IMR-90 (cell line): ENCODE data around the gene LIMS3. TPM values are rescaled to one million over a fixed set of nuclear protein-coding genes. Genes with fewer than 3 reads are reported as not detected.
A peak's percentile ranks its signal among the peaks of the same experiment; 100 is the strongest.
"Not testable (repeated sequence)": the region's sequence is repeated elsewhere in the genome, so short reads cannot be mapped to it uniquely, and the experiment has no call there.

Experiments
- ATAC-seq: fragments of 200-7000 bp; cut with Tn5 transposase; 2 replicates; pipeline ENCODE4 v1.9.1; 2020; ENCODE audit warnings: low read depth, mild to moderate bottlenecking, moderate library complexity
- BruUV-seq: library from RNA; stranded (reverse); fragments of 400-500 nt; replicated peaks from 2 replicates; lab custom pipeline; 2021; lab: Mats Ljungman, UMichigan
- CTCF ChIA-PET: fragments of 300-600 bp; formaldehyde crosslinking; extraction: SDS; loops from one replicate; lab custom pipeline; 2021; ENCODE audit warnings: antibody characterized with exemption; lab: Yijun Ruan, JAX
- POLR2A ChIA-PET: fragments of 300-600 bp; sonication (Branson Sonifier 250); formaldehyde crosslinking; loops from one replicate; lab custom pipeline; 2022; ENCODE audit warnings: antibody characterized with exemption; ENCODE audit not compliant: unreplicated experiment; lab: Charles Lee
- DNase-seq: peaks from one replicate; pipeline ENCODE4 v3.0.0; 2013
- H2AFZ ChIP-seq: replicated peaks from 2 replicates; pipeline ENCODE3; 2013; ENCODE audit warnings: low read length, mild to moderate bottlenecking; ENCODE audit not compliant: poor library complexity
- H2AK5ac ChIP-seq: 2 replicates; pipeline ENCODE4 v1.6.1; 2013; ENCODE audit warnings: low read depth, low read length, inconsistent platforms
- H2AK9ac ChIP-seq: replicated peaks from 2 replicates; pipeline ENCODE3; 2013; ENCODE audit warnings: mild to moderate bottlenecking, low read depth, low read length, moderate library complexity; ENCODE audit not compliant: poor library complexity
- H2BK120ac ChIP-seq: 2 replicates; pipeline ENCODE4 v1.6.1; 2013; ENCODE audit warnings: low read depth, low read length, inconsistent platforms
- H2BK15ac ChIP-seq: 3 replicates; pipeline ENCODE4 v1.6.1; 2013; ENCODE audit warnings: low read depth, low read length, inconsistent platforms
- H2BK20ac ChIP-seq: 2 replicates; pipeline ENCODE4 v1.6.1; 2013; ENCODE audit warnings: low read depth, mild to moderate bottlenecking, inconsistent platforms, low read length, moderate library complexity
- H2BK5ac ChIP-seq: 2 replicates; pipeline ENCODE4 v1.6.1; 2013; ENCODE audit warnings: mild to moderate bottlenecking, low read depth, low read length, inconsistent platforms; ENCODE audit not compliant: poor library complexity, severe bottlenecking
- H3K14ac ChIP-seq: replicated peaks from 2 replicates; pipeline ENCODE4 v1.6.1; 2013; ENCODE audit warnings: low read depth, low read length, inconsistent platforms
- H3K18ac ChIP-seq: 2 replicates; pipeline ENCODE4 v1.6.1; 2013; ENCODE audit warnings: low read depth, low read length, control low read depth
- H3K23ac ChIP-seq: 2 replicates; pipeline ENCODE4 v1.6.1; 2013; ENCODE audit warnings: low read depth, low read length, inconsistent platforms
- H3K27ac ChIP-seq: 2 replicates; pipeline ENCODE4 v1.5.1; 2013; ENCODE audit warnings: mild to moderate bottlenecking, control low read depth, low read length; ENCODE audit not compliant: insufficient read depth
- H3K27me3 ChIP-seq: 2 replicates; pipeline ENCODE4 v1.6.1; 2013; ENCODE audit warnings: low read length; ENCODE audit not compliant: control insufficient read depth, insufficient read depth
- H3K36me3 ChIP-seq: 2 replicates; pipeline ENCODE4 v1.6.1; 2013; ENCODE audit warnings: low read length, mixed read lengths; ENCODE audit not compliant: control insufficient read depth, insufficient read depth
- H3K4ac ChIP-seq: 2 replicates; pipeline ENCODE4 v1.6.1; 2013; ENCODE audit warnings: low read depth, low read length, inconsistent platforms
- H3K4me1 ChIP-seq: 2 replicates; pipeline ENCODE4 v1.6.1; 2013; ENCODE audit warnings: low read length, mixed read lengths; ENCODE audit not compliant: control insufficient read depth, insufficient read depth
- H3K4me2 ChIP-seq: 2 replicates; pipeline ENCODE4 v1.6.1; 2013; ENCODE audit warnings: low read depth, mild to moderate bottlenecking, control low read depth, low read length, moderate library complexity
- H3K4me3 ChIP-seq: 2 replicates; pipeline ENCODE4 v1.5.1; 2013; ENCODE audit warnings: low read depth, mild to moderate bottlenecking, control low read depth, low read length, moderate library complexity; ENCODE audit not compliant: insufficient read depth
- H3K56ac ChIP-seq: 2 replicates; pipeline ENCODE4 v1.6.1; 2013; ENCODE audit warnings: low read length, inconsistent platforms; ENCODE audit not compliant: insufficient read depth; ENCODE audit errors: extremely low read depth
- H3K79me1 ChIP-seq, 2 experiments: 2 replicates each; pipeline ENCODE4 v1.6.1; 2013; ENCODE audit warnings: low read length in 2 of 2, inconsistent platforms in 1 of 2, low read depth in 1 of 2
- H3K9ac ChIP-seq: 2 replicates; pipeline ENCODE4 v1.6.1; 2013; ENCODE audit warnings: low read depth, low read length, control low read depth
- H3K9me1 ChIP-seq: 2 replicates; pipeline ENCODE4 v1.6.1; 2013; ENCODE audit warnings: low read length, inconsistent platforms; ENCODE audit not compliant: insufficient read depth
- H3K9me3 ChIP-seq: 2 replicates; pipeline ENCODE4 v1.6.1; 2013; ENCODE audit warnings: low read length; ENCODE audit not compliant: control insufficient read depth, insufficient read depth
- H4K20me1 ChIP-seq: 2 replicates; pipeline ENCODE4 v1.6.1; 2013; ENCODE audit warnings: low read length, inconsistent platforms; ENCODE audit not compliant: insufficient read depth
- H4K5ac ChIP-seq: 2 replicates; pipeline ENCODE4 v1.6.1; 2013; ENCODE audit warnings: mild to moderate bottlenecking, low read depth, low read length, control low read depth
- H4K8ac ChIP-seq, 2 experiments: 2 replicates each; pipeline ENCODE4 v1.6.1; 2013; ENCODE audit warnings: low read depth in 2 of 2, low read length in 2 of 2, control low read depth in 1 of 2, inconsistent platforms in 1 of 2
- H4K91ac ChIP-seq: 2 replicates; pipeline ENCODE4 v1.6.1; 2013; ENCODE audit warnings: low read depth, low read length, inconsistent platforms; ENCODE audit not compliant: insufficient read depth
- WGBS, 2 experiments: methylation state at CpG; one replicate each; pipeline versions ENCODE4 v1.1.5 to v1.1.7; 2013; ENCODE audit warnings: missing lambda C conversion rate in 2 of 2; ENCODE audit not compliant: insufficient read length in 1 of 2; ENCODE audit errors: extremely low coverage in 2 of 2; 5-methylcytosine and 5-hydroxymethylcytosine counted together
- dilution Hi-C: fragments of 300-500 bp; cut with HindIII; formaldehyde crosslinking; loops from one replicate; pipeline ENCODE4 v1.14.3; 2018; ENCODE audit warnings: low sequenced_read_pairs; ENCODE audit not compliant: unreplicated experiment
- in situ Hi-C: fragments of 300-500 bp; cut with MboI; formaldehyde crosslinking; loops from 3 replicates; pipeline ENCODE4 v1.14.3; 2019; ENCODE audit warnings: low sequenced_read_pairs, inconsistent platforms, mixed read lengths
- intact Hi-C: fragments of 100-400 bp; cut with micrococcal nuclease; formaldehyde crosslinking; loops from 2 replicates; pipeline ENCODE4 v1.10.0; 2022
- polyA plus RNA-seq, 3 experiments: library from polyadenylated mRNA; depleted of rRNA; stranded (reverse); fragments of >200 nt; gene quantifications; 2 replicates each; pipeline ENCODE4 v1.2.3, GENCODE V29; 2012; ENCODE audit warnings: low replicate concordance in 1 of 3
- total RNA-seq: library from RNA; depleted of rRNA; stranded (reverse); fragments of >200 nt; gene quantifications from 2 replicates; pipeline ENCODE4 v1.2.3, GENCODE V29; 2012

LIMS3 gene
- total and polyA plus RNA-seq, 2 of the 4 experiments (the other 2 are of a cell fraction) = 0.44 to 12.7 TPM

DNA sequence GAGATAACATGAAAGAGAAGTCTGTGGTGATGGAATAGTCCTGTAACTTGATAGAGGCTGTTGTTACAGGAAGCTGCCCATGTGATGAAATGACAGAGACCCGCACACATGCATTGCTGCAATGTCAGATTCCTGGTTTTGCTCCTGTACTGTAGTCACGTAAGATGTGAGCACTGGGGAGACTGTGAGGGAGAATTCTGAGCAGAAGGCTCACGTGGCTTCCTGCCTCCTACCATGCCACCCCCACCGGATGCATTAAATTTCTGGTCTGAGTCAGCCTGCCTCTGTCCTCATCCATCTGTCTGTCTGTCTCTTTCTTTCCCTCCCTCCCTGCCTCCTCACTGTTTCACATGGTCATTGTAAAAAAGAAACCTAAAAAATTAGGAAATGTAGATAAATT lies 2.3 kb upstream of the LIMS3 start:
- H3K9me1 ChIP-seq, H4K91ac ChIP-seq, H3K27ac ChIP-seq, H3K23ac ChIP-seq, H3K18ac ChIP-seq, H4K8ac ChIP-seq, H3K4me1 ChIP-seq, H4K5ac ChIP-seq, H3K4ac ChIP-seq, in situ Hi-C loops, H3K56ac ChIP-seq, dilution Hi-C loops, BruUV-seq, H3K9me3 ChIP-seq, H3K36me3 ChIP-seq, H2AFZ ChIP-seq, POLR2A ChIA-PET, H3K4me3 ChIP-seq, H3K4me2 ChIP-seq, H2BK120ac ChIP-seq, CTCF ChIA-PET, H4K20me1 ChIP-seq, H2BK15ac ChIP-seq, H2BK5ac ChIP-seq, H3K79me1 ChIP-seq, H3K27me3 ChIP-seq, DNase-seq, intact Hi-C loops, H2BK20ac ChIP-seq, H3K14ac ChIP-seq, H2AK9ac ChIP-seq, H2AK5ac ChIP-seq, H3K9ac ChIP-seq: not testable (repeated sequence)
- ATAC-seq = peak; percentile 76
- no CpG with 5 or more reads among the region's 4 CpGs for WGBS, 2 experiments

DNA sequence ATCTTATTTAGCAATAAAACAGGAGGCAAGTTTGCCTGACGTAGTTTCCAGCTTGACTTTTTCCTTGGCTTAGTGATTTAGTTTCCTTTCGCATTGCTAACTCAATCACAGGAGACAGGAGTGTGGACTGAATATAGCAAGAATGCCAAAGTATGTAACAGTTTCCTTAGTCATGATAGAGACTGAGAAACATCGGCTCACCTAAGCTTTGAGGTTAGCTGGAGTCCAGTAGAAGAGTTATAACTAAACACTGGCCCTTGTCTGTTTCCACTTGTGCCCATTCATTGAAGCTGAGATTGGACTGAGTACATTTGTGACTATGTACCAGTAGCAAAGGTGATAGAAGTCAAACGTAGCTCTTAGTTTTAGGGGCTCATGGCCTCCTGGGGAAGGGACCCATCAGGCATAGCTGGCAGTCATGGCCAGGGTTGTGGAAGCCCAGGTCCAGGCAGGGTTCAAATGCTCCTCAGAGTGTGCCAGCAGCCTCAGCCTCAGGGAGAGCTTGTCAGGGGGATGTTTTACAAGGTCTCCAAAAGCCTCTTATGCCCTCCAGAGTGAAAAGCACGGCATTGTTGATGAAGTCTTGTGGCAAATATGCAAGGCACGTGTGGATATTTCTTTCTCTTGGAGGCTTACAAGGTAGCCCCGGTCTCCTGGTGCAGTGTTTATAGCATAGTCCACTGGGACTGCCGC lies 573 bp upstream of the LIMS3 start:
- POLR2A ChIA-PET, H2AFZ ChIP-seq, intact Hi-C loops, dilution Hi-C loops, H2AK9ac ChIP-seq, H2BK20ac ChIP-seq, BruUV-seq, H3K18ac ChIP-seq, H3K14ac ChIP-seq, H3K56ac ChIP-seq, H4K8ac ChIP-seq, H3K23ac ChIP-seq, H3K79me1 ChIP-seq, H2BK5ac ChIP-seq, H2AK5ac ChIP-seq, H4K91ac ChIP-seq, H3K4me2 ChIP-seq, H3K9ac ChIP-seq, H2BK15ac ChIP-seq, H3K4ac ChIP-seq, H2BK120ac ChIP-seq, H3K4me3 ChIP-seq, in situ Hi-C loops, CTCF ChIA-PET, H3K27ac ChIP-seq, H4K20me1 ChIP-seq, H3K4me1 ChIP-seq, DNase-seq, H3K27me3 ChIP-seq, H3K9me1 ChIP-seq, H3K9me3 ChIP-seq, H3K36me3 ChIP-seq, H4K5ac ChIP-seq: not testable (repeated sequence)
- WGBS, 2 experiments = no CpG with 5 or more reads among the region's 8 CpGs
- ATAC-seq = peak; percentile 74
